HG02571 (cell line): ENCODE data around the gene RETN.
"Not testable (repeated sequence)": the region's sequence is repeated elsewhere in the genome, so short reads cannot be mapped to it uniquely, and the experiment has no call there.

Experiments used
- ATAC-seq: cut with Tn5 transposase; IDR thresholded peaks from one replicate; pipeline ENCODE4 v1.9.1; 2021; ENCODE audit warnings: mild to moderate bottlenecking, moderate library complexity; ENCODE audit not compliant: unreplicated experiment

RETN gene

DNA sequence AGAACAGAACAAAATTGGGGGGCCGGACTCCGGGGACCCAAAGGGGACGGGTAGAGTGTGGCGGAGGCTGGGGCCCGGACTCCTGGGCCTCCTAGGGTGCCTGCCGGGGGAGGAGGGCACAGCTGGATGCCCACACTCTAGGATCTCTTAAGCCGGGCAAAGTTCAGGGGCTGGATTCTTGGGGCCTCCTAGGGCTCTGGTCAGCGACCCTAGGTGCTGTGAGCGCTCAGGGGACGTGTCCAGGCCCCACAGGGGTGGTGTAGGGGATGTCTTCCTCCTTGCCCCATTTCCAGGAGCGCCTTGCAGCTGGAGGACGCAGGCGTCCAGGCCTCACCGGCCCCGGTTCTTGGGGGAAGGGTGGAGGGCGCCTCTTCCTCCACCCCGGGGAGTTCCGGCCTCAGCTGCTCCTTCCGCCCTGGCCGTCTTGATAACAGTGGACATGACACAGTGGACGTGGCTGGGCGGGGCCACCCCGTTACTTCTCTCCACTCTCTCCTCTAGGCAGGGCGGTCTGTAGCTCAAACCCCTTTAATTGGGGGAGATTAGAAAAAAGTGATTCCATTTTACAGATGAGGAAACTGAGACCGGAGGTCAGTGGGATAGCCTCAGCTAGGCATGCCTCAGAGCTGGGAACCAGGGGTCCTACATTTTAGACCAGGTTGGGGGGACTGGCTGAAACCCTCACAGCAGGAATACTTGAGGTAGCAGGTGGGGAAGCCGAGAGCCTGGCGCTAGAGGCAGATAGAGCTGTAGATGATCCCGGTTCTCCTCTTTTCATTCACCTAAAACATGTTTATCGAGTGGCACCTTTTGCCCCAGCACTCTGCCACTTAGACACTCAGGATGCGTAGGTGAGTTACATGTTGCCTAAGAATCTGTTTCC lies 31.2 kb upstream of the RETN start:
- no peak for ATAC-seq

DNA sequence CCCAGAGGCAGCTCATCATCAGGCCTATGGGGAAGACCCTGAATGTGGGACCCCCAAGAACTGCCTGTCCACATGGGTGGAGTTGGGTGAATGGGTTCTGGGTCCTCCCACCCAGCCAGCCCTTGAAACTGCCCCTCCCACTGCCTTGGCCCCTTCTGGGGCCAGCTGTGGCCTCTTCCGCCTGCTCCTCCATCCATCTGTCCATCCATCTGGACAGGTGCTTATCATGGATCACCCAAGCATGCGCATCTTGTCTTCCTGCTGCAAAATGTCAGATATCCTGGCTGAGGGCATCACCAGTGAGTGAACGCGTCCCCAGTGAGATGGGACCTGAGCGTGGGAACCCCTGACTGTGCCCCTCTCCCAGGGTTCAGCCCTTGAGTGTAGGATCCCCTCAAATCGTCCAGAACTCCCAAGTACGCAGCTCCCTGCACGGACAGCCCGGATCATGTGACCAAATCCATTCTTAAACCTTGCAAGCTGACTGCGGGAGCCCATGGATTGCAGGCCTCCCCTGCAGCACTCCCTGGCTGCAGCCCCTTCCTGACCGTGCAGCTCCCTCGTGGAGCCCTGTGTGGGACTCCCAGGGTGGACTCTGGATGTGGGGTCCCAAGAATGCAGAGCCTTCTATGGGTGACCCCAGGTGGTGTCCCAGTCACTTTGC lies 29.9 kb upstream of the RETN start:
- ATAC-seq = no peak

DNA sequence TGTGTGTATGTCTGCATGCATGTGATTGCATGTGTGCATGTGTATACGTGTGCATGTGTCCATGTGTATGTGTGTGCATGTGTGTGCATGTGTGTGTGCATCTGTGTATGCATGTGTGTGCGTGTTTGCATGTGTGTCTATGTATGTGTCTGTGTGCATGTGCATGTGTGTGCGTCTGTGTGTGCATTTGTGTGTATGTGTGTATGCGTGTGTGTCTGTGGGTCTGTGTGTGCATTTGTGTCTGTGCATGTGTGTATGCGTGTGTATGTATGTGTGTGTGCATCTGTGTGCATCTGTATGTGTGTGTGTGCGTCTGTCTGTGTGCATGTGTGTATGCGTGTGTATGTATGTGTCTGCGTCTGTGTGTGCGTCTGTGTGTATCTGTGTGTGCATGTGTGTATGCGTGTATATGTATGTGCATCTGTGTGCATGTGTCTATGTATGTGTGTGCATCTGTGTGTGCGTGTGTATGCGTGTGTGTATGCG lies 28.9 kb upstream of the RETN start:
- no peak for ATAC-seq

DNA sequence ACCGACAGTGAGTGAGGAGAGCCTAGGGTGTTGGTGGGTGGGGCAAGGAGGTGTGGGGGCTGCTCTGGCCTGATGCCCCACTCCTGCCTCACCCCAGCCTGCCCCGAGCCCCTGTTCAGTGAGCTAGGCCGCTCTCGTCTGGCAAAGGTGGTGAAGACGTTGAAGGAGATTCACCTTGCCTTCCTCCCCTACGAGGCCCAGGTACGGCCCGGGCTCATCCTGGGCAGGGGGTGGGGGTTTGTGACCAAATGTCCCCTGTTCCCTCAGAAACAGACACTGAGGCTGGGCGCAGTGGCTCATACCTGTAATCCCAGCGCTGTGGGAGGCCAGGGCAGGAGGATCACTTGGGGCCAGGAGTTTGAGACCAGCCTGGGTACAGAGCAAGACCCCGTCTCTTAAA lies 28.0 kb upstream of the RETN start:
- ATAC-seq = no peak

DNA sequence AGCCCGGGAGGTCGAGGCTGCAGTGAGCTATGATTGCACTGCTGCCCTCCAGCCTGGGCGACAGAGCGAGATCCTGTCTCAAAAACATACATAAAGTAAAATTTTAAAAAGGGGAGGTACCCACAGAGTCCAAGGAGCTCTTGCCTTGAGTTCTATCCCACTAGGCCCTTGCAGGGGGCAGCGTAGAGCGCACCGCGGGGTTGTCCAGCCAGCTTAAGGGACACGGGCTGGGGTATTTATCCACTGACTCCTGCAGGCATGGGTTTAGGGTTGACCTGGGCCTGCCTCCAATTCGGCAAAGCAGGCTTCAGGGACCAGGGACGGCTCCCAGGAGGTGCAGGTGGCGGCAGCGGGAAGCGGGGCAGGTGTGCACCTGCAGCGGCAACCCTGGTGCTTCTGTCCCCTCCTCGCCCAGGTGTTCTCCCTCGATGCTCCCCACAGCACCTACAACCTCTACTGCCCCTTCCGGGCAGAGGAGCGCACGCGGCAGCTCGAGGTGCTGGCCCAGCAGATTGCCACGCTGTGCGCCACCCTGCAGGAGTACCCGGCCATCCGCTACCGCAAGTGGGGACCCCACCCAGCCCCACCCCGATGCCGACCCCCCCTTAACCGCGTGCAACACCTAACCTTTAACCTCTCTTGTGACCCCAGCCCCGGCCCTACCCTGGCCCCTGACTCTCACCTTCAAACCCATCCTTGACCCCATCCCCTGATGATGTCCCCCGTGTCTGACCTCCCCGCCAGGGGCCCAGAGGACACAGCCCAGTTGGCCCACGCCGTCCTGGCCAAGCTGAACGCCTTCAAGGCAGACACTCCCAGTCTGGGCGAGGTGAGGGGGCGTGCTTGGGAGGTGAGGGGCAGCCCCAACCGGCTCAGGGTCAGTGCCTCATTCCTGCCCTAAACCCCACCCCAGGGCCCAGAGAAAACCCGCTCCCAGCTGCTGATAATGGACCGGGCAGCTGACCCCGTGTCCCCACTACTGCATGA lies 27.3 kb upstream of the RETN start:
- ATAC-seq = no peak

DNA sequence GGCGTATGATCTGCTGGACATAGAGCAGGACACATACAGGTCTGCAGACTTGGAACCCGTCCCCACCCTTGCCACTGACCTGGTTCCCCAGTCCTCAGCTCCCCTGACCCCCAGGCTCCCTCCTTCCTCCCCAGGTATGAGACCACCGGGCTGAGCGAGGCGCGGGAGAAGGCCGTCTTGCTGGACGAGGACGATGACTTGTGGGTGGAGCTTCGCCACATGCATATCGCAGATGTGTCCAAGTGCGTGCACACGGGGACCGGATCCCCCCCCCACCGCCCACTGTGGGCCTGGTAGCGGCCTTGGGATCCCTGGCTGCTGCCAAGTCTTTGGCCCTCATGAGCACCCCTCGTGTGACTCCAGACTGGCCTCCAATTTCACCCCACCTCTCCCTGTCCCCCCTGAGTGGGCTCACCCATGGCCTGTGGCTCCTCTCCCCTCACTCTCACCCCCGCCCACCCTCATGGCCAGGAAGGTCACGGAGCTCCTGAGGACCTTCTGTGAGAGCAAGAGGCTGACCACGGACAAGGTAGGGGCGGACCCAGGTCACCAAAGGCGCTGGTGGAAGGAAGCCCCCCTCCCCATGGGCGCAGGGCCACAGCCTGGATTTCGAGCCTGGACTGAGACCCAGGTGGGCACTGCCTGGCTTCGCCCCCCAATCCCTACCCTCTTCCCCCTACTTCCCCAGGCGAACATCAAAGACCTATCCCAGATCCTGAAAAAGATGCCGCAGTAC lies 26.4 kb upstream of the RETN start:
- ATAC-seq = no peak

DNA sequence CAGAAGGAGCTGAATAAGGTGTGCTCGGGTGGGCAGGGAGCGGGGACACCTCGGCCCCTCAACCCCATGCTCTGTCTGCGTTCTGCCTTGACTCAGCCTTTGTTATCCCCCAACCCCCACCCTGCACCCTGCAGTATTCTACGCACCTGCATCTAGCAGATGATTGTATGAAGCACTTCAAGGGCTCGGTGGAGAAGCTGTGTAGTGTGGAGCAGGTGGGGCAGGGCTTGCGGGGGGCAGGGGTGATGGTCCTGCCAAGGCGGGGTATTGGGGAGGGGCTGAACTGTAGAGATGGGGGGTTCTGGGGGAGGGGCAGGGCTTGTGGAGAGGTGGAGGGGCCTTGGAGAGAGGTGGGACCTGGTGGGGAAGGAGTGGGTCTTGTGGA lies 25.8 kb upstream of the RETN start:
- no peak for ATAC-seq

DNA sequence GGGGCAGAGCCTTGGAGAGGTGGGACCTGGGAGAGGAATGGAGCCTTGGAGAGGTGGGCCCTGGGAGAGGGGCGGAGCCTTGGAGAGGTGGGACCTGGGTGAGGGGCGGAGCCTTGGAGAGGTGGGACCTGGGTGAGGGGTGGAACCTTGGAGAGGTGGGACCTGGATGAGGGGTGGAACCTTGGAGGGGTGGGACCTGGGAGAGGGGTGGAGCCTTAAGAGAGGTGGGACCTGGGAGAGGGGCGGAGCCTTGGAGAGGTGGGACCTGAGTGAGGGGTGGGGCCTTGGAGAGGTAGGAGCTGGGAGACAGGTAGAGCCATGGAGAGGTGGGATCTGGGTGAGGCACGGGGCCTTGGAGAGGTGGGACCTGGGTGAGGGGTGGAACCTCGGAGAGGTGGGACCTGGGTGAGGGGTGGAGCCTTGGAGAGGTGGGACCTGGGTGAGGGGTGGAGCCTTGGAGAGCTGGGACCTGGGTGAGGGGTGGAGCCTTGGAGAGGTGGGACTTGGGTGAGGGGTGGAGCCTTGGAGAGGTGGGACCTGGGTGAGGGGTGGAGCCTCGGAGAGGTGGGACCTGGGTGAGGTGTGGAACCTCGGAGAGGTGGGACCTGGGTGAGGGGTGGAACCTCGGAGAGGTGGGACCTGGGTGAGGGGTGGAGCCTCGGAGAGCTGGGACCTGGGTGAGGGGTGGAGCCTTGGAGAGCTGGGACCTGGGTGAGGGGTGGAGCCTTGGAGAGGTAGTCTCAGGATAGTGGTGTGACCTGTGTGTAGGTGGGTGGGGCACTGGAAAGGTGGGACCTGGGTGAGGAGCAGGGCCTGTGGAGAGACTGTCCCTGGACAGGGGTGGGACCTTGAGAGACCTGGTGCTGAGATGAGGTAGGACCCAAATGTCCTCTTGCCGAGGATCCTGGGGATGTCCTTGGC lies 25.0 kb upstream of the RETN start:
- not testable (repeated sequence) for ATAC-seq

DNA sequence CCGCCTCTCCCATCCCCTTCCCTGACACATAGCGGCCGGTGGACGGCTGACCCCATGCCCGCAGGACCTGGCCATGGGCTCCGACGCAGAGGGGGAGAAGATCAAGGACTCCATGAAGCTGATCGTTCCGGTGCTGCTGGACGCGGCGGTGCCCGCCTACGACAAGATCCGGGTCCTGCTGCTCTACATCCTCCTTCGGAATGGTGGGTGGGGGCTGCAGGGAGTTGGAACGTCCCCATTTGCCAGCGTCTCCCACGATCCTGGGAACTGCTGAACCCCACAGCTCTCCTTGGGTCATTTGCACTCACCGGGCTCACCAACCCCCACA lies 24.3 kb upstream of the RETN start:
- no peak for ATAC-seq

DNA sequence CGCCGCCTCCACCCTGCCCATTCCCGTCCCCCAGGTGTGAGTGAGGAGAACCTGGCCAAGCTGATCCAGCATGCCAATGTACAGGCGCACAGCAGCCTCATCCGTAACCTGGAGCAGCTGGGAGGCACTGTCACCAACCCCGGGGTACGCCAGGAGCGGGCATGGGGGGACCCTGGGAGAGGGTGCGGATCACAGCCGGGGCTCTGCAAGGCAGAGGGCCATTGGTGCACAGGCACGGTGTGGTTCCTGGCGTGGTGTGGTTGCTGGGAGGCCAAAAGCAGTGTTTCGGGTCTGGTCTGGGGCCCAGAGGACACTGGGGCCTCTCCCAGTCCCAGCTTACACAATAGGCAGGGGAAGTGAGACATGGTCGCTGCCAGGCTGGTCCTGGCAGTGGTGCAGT lies 23.7 kb upstream of the RETN start:
- ATAC-seq = no peak

DNA sequence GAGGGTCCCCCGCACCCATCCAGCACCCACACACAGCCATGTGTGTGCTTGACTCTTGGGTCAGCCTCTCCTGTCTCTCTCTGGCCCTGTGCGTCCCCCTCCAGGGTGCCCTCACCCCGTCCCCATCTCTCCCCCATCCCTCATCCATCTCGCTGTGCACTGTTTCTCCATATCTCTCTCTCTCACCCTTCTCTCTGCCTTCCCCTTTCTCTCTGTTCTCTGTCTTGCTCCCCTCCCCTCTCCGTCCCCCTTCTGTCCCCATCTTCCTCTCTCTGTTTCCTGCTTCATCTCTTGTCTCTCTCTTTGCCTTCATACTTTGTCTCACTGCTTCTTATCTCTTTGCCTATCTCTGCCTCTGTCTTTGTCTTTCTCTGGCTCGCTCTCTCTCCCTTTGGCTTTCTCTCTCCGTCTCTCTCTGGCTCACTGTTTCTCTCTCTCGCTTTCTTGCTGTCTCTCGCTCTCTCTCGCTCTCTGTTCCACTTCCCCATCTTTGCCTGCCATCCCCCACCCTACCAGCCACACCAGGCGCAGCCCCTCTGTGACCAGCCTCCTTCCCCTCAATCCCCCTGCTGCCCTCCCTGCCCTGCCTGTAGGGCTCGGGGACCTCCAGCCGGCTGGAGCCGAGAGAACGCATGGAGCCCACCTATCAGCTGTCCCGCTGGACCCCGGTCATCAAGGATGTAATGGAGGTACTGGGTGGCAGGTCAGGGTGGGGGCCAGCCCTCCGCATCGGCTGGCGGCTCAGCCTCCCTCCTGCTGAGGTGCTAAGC lies 23.0 kb upstream of the RETN start:
- no peak for ATAC-seq

DNA sequence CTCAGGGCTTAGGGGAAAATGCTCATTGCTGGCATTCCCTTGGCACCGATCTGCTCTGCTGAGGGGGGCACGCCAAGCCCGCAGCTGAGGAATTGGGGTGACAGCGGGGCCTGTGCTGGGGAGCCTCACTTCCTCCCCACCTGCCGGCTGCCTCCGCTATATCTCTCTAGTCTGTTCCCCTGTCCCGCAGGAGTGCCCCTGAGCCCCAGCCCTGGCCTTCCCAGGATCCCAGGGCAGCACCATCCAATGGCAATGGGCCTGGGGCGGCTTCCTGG lies 22.5 kb upstream of the RETN start:
- no peak for ATAC-seq

DNA sequence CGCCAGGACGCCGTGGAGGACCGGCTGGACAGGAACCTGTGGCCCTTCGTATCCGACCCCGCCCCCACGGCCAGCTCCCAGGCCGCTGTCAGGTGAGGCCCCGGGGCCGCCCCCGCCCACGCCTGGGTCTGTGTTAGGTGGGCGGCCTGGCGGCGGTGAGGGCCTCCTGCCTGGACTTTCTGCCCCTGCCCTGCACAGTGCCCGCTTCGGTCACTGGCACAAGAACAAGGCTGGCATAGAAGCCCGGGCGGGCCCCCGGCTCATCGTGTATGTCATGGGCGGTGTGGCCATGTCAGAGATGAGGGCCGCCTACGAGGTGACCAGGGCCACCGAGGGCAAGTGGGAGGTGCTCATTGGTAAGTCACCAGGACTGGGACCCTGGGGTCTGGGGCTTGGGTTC lies 21.7 kb upstream of the RETN start:
- no peak for ATAC-seq

DNA sequence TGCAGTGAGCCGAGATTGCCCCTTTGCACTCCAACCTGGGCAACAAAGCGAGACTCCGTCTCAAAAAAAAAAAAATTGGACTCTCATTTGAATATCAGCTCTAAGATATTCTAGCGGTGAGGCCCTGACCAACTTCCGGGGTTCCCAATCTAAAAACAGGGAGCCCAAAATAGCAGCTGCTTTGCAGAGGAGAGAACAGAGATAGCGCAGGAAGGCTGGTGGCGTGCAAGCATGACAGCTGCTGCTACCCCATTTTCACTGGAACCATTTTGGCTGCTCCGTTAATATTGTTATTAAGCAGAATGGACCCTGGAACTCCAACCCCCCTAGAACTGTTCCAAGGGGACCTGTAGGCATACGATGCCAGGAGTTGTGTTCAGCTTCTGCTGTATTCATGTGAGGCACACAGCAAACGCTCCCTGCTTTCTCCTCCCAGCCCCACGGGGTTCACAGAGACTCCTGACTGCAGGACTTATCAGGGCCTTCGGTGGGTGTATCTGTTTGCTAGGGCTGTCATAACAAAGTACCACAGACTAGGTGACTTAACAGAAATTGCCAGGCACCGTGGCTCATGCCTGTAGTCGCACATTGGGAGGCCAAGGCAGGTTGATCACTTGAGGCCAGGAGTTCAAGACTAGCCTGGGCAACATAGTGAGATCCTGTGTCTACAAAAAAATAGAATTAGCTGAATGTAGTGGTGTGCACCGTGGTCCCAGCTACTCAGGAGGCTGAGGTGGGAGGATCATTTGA lies 20.4 kb upstream of the RETN start:
- no peak for ATAC-seq

DNA sequence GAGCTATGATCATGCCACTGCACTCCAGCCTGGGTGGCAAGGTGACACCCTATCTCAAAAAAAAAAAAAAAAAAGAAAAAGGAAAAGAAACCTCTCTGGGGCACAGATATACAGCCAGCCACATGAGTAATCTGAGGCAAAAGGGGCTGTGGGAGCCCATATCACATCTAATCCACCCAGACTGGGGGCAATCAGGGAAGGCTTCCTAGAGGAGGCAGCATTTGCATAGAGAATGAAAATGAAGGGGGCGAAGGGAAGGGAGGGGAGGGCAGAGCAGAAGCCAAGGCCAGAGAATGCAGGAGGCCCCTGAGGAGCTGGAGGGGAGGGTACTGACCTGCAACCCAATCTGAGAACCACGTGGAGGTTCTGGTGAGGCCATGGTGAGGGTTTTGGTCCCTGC lies 18.7 kb upstream of the RETN start:
- no peak for ATAC-seq

DNA sequence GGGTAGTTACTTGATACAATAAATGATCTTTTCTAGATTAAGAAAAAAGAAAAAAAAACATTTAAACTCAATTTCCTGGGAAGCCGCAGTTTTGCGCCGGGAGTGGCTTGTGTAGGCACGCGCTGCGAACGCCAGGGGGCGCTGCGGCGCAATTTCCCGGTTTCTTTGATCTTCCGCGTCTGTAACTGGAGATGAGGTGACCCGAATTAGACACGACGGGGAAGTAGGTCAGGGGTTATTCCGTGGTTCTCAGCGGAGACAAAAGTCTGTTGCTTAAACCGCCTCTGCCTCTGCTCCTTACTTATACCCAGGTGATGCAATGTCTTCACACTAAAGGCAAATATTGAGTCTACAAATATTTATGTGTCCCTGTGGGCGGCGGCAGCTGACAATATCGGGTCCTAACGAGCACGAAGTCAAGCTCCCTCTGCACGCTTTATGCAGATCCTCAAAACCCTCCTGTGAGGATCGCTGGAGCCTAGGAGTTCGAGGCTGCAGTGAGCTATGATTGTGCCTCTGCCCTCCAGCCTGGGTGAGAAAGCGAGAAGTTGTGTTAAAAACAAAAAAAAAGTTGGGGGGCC lies 16.7 kb upstream of the RETN start:
- no peak for ATAC-seq

DNA sequence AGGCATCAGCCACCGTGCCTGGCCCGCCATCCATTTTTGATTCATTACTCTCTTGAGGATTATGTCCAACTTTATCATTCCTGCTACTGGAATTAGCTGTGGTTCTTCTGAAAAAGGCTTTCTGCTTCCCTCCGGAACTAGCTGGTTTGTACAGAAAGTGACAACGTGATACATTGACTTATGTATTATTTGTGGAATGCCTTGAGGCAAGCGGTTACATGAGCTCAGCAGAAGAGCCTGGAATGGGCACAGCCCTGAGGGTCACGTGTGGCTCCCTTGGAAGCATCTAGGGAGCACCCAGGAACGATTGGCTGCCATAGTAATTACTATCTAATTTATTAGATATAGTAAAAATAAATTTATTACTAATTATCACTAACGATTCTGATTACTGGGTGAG lies 14.4 kb upstream of the RETN start:
- ATAC-seq = no peak

DNA sequence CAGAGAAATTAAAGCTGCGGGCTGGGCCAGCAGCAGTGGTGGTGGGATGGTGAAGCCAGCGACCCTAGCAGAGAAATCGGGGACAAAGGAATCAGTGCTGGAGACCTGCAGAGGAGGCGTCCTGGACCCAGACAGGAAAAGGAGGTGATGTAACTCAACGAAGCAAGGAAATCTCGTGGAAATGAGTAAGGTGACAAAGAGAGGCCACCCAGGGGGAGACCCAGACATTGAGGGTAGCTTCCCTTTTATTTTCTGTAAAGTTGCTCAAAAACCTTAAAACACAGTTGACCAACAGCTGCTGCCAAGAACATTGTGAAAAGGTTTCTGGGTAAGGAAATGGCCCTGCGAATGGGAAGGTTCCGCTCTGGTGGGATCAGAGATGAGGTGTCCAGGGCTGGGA lies 13.3 kb upstream of the RETN start:
- ATAC-seq = no peak
